GM12891 (cell line): ENCODE results near the gene PXDN.

Experiments used
- DNase-seq: peaks from one replicate; pipeline ENCODE4 v3.0.0; 2011; ENCODE audit warnings: low spot score; ENCODE audit not compliant: insufficient read length
- FAIRE-seq: peaks from 2 replicates; lab custom pipeline; 2011; peaks lifted over from hg19 to GRCh38; lab: Jason Lieb, UNC
- PAX5 ChIP-seq: IDR thresholded peaks from 2 replicates; pipeline ENCODE4 v1.6.1; 2011; ENCODE audit warnings: low read length, moderate library complexity, mild to moderate bottlenecking; ENCODE audit not compliant: insufficient read depth, severe bottlenecking
- POLR2A ChIP-seq: IDR thresholded peaks from 2 replicates; pipeline ENCODE4 v1.6.1; 2011; ENCODE audit warnings: low read depth, low read length, control low read depth
- POLR2AphosphoS5 ChIP-seq: IDR thresholded peaks from 2 replicates; pipeline ENCODE4 v1.6.1; 2011; ENCODE audit warnings: low read depth, low read length, control low read depth
- POU2F2 ChIP-seq: IDR thresholded peaks from 2 replicates; pipeline ENCODE4 v1.6.1; 2011; ENCODE audit warnings: low read depth, mild to moderate bottlenecking, control low read depth, low read length, moderate library complexity
- SPI1 ChIP-seq: IDR thresholded peaks from 2 replicates; pipeline ENCODE4 v1.6.1; 2011; ENCODE audit warnings: low read depth, low read length, control low read depth
- TAF1 ChIP-seq: IDR thresholded peaks from 2 replicates; pipeline ENCODE4 v1.6.1; 2011; ENCODE audit warnings: low read depth, low read length, control low read depth

Gene PXDN

DNA sequence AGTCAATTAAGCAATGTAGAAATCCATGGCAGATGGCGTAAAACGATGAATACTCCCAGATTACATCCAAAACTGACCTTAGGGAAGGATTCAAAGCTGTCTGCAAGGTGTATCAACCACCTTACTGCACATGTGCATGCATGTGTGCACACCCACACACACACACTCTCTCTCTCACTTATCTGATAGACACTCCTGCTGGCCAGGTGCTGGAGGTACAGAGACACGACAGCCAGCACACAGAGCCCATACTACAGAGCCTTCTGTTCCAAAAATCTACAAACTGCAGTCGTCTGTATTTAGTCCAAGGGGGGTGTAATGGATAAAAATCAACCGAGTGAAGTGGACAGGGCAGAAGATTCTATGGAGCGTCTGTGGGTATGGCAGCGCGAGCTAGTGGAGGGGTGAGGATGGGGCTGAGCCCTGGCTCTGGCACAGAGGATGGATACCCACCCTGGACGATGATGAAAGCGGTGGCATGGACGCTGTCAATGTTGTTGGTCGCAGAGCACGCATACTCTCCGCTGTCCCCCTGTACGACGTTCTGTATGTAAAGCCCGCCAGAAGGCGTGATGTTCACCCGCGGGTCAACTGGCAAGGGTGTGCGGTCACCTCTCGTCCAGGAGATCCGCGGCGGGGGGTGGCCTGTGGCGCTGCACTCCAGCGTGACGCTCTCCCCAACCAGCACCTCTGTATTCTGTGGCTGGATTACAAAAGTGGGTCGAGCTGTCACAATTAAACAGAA, 78.4 kb downstream of the PXDN start:
- no peak for TF ChIP-seq POLR2A
- TF ChIP-seq TAF1 = no peak
- TF ChIP-seq POU2F2 = no peak
- no peak for TF ChIP-seq SPI1
- no peak for TF ChIP-seq POLR2AphosphoS5
- TF ChIP-seq PAX5 = no peak
- FAIRE-seq (no peak), DNase-seq (no peak)

DNA sequence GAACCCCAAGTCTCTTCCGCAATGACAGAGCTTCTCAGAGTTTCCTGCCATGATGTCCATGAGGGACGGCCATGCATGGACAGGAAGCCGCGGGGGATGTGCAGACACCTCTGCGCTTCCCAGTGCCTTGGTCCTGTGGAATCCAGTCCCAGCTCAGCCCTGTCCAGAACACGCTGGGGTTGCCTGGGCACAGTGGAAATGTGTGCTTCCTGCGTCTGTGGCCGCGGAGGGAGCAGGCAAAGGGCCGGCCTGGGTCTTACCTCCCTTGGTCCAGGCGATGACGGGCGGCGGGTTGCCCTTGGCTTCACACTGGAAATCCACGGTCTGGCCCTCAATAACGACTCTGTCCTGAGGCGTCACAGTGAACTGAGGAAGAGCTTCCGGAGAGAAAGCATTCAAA, 79.6 kb downstream of the PXDN start:
- DNase-seq = no peak
- TF ChIP-seq POLR2AphosphoS5 (no peak), PAX5 (no peak), POLR2A (no peak)
- FAIRE-seq = no peak

GRCh38 chr2:1664076-1664605, 80.2 kb downstream of the PXDN start:
- no peak for DNase-seq
- no peak for FAIRE-seq
- TF ChIP-seq TAF1 (no peak), POU2F2 (no peak), POLR2A (no peak), SPI1 (no peak), POLR2AphosphoS5 (no peak), PAX5 (no peak)

GRCh38 chr2:1663621-1664020, 80.7 kb downstream of the PXDN start:
- FAIRE-seq = no peak
- DNase-seq = no peak
- TF ChIP-seq TAF1 (no peak), SPI1 (no peak), POU2F2 (no peak), POLR2AphosphoS5 (no peak)

GRCh38 chr2:1662606-1663180, 81.6 kb downstream of the PXDN start:
- DNase-seq (no peak), FAIRE-seq (no peak)
- TF ChIP-seq PAX5 = no peak
- TF ChIP-seq TAF1 = no peak
- no peak for TF ChIP-seq POLR2AphosphoS5
- no peak for TF ChIP-seq POLR2A
- no peak for TF ChIP-seq SPI1
- TF ChIP-seq POU2F2 = no peak

- no peak for TF ChIP-seq POLR2A
- no peak for TF ChIP-seq TAF1
- TF ChIP-seq SPI1 = no peak
- no peak for TF ChIP-seq POLR2AphosphoS5
- FAIRE-seq (no peak), DNase-seq (no peak)
These were observed 82.3 kb downstream of the PXDN start for GRCh38 chr2:1661891-1662605.

GRCh38 chr2:1660656-1661640, 83.4 kb downstream of the PXDN start:
- FAIRE-seq (no peak), DNase-seq (no peak)
- TF ChIP-seq POU2F2 (no peak), SPI1 (no peak), POLR2A (no peak), POLR2AphosphoS5 (no peak), PAX5 (no peak), TAF1 (no peak)

GRCh38 chr2:1659951-1660565, 84.3 kb downstream of the PXDN start:
- DNase-seq = no peak
- no peak for TF ChIP-seq PAX5
- no peak for TF ChIP-seq POLR2A
- TF ChIP-seq POLR2AphosphoS5 = no peak
- no peak for TF ChIP-seq POU2F2
- no peak for TF ChIP-seq SPI1
- no peak for TF ChIP-seq TAF1
- no peak for FAIRE-seq
